Effector memory CD8-positive, alpha-beta T cell (primary cell): Measurements from ENCODE around the gene SH3GL3.

ENCODE experiments used
- ATAC-seq: fragments of 150-1000 bp; cut with Tn5 transposase; replicated peaks from 2 replicates; pipeline ENCODE4 v1.10.0; 2021; ENCODE audit warnings: mild to moderate bottlenecking, moderate library complexity
- DNase-seq, 3 experiments: peaks; one replicate each; pipeline ENCODE4 v3.0.0; 2021
- H3K27ac Mint-ChIP-seq, 2 donors: one replicate each; pipeline ENCODE4 v1.8.0; 2022; ENCODE audit warnings: mild to moderate bottlenecking in 2 of 2, mixed read lengths in 2 of 2, moderate library complexity in 2 of 2
- H3K27me3 Mint-ChIP-seq, 2 donors: one replicate each; pipeline ENCODE4 v1.8.0; 2022; ENCODE audit warnings: mixed read lengths in 2 of 2
- H3K36me3 Mint-ChIP-seq: one replicate; pipeline ENCODE4 v1.8.0; 2022; ENCODE audit warnings: mild to moderate bottlenecking, moderate library complexity, mixed read lengths; ENCODE audit not compliant: insufficient read depth
- H3K4me1 Mint-ChIP-seq, 2 donors: one replicate each; pipeline ENCODE4 v1.8.0; 2022; ENCODE audit warnings: low read depth in 2 of 2, mixed read lengths in 2 of 2
- H3K4me3 Mint-ChIP-seq, 2 donors: one replicate each; pipeline ENCODE4 v1.8.0; 2022; ENCODE audit warnings: mild to moderate bottlenecking in 2 of 2, mixed read lengths in 2 of 2, moderate library complexity in 2 of 2
- H3K9me3 Mint-ChIP-seq, 2 donors: one replicate each; pipeline ENCODE4 v1.8.0; 2022; ENCODE audit warnings: mixed read lengths in 2 of 2

The SH3GL3 gene

GRCh38 chr15:83474578-83474977, 27.4 kb downstream of the SH3GL3 start:
- DNase-seq: no peak
- peaks cover 2 to 7% of the 10 kb centered on the region in 2 donors for H3K9me3 Mint-ChIP-seq
- H3K4me1 Mint-ChIP-seq: no peaks in the 10 kb centered on the region
- H3K4me3 Mint-ChIP-seq: no peak overlapping the region
- H3K27ac Mint-ChIP-seq: no peak overlapping the region
- H3K27me3 Mint-ChIP-seq: peaks cover 0 to 14% of the 10 kb centered on the region in 2 donors
- ATAC-seq: no peak
- H3K36me3 Mint-ChIP-seq: no peaks in the 10 kb centered on the region

- no peak for ATAC-seq
- Mint-ChIP-seq H3K27me3 (peaks cover 0 to 14% of the 10 kb centered on the region in 2 donors), H3K4me3 (no peak overlapping the region), H3K27ac (no peak overlapping the region), H3K36me3 (no peaks in the 10 kb centered on the region), H3K9me3 (peaks cover 2 to 7% of the 10 kb centered on the region in 2 donors), H3K4me1 (no peaks in the 10 kb centered on the region)
- DNase-seq: no peak
These were observed 28.4 kb downstream of the SH3GL3 start for GRCh38 chr15:83475551-83475950.

GRCh38 chr15:83476066-83476465, 28.9 kb downstream of the SH3GL3 start:
- no peak for DNase-seq
- H3K36me3 Mint-ChIP-seq: no peaks in the 10 kb centered on the region

GRCh38 chr15:83476708-83477107, 29.6 kb downstream of the SH3GL3 start:
- peaks cover 2 to 7% of the 10 kb centered on the region in 2 donors for H3K9me3 Mint-ChIP-seq
- H3K36me3 Mint-ChIP-seq: no peaks in the 10 kb centered on the region

More at GRCh38 chr15:83476066-83476465, 28.9 kb downstream of the SH3GL3 start:
- H3K4me1 Mint-ChIP-seq: no peaks in the 10 kb centered on the region
- H3K4me3 Mint-ChIP-seq: no peak overlapping the region
- H3K27ac Mint-ChIP-seq: no peak overlapping the region
- H3K27me3 Mint-ChIP-seq: peaks cover 0 to 14% of the 10 kb centered on the region in 2 donors
- ATAC-seq: no peak
- H3K9me3 Mint-ChIP-seq: peaks cover 2 to 7% of the 10 kb centered on the region in 2 donors

GRCh38 chr15:83477172-83477807, 30.1 kb downstream of the SH3GL3 start:
- no peaks in the 10 kb centered on the region for H3K4me1 Mint-ChIP-seq
- DNase-seq: no peak
- no peak for ATAC-seq
- H3K27me3 Mint-ChIP-seq: peaks cover 0 to 10% of the 10 kb centered on the region in 2 donors
- no peak overlapping the region for H3K27ac Mint-ChIP-seq
- no peaks in the 10 kb centered on the region for H3K36me3 Mint-ChIP-seq
- peaks cover under 1 to 3% of the 10 kb centered on the region in 2 donors for H3K9me3 Mint-ChIP-seq
- no peak overlapping the region for H3K4me3 Mint-ChIP-seq

More at GRCh38 chr15:83476708-83477107, 29.6 kb downstream of the SH3GL3 start:
- DNase-seq (no peak), ATAC-seq (no peak)
- H3K27me3 Mint-ChIP-seq: peaks cover 0 to 14% of the 10 kb centered on the region in 2 donors
- no peak overlapping the region for H3K27ac Mint-ChIP-seq
- no peaks in the 10 kb centered on the region for H3K4me1 Mint-ChIP-seq
- no peak overlapping the region for H3K4me3 Mint-ChIP-seq

GRCh38 chr15:83477808-83478537, 30.8 kb downstream of the SH3GL3 start:
- no peak for ATAC-seq
- H3K27ac Mint-ChIP-seq: no peak overlapping the region
- DNase-seq: no peak
- no peaks in the 10 kb centered on the region for H3K4me1 Mint-ChIP-seq
- H3K27me3 Mint-ChIP-seq: peaks cover 0 to 5% of the 10 kb centered on the region in 2 donors
- no peak overlapping the region for H3K4me3 Mint-ChIP-seq
- H3K36me3 Mint-ChIP-seq: no peaks in the 10 kb centered on the region
- peaks cover 0 to 1% of the 10 kb centered on the region in 2 donors for H3K9me3 Mint-ChIP-seq

- Mint-ChIP-seq H3K9me3 (peaks cover 6 to 9% of the 10 kb centered on the region in 2 donors), H3K36me3 (peaks cover 2% of the 10 kb centered on the region), H3K27ac (no peak overlapping the region), H3K4me1 (no peaks in the 10 kb centered on the region), H3K27me3 (no peaks in the 10 kb centered on the region), H3K4me3 (no peak overlapping the region)
- no peak for ATAC-seq
- no peak for DNase-seq
These were observed 36.5 kb downstream of the SH3GL3 start for GRCh38 chr15:83483612-83484011.

GRCh38 chr15:83484636-83485035, 37.5 kb downstream of the SH3GL3 start:
- Mint-ChIP-seq H3K36me3 (peaks cover 5% of the 10 kb centered on the region), H3K4me1 (no peaks in the 10 kb centered on the region), H3K27ac (no peak overlapping the region), H3K9me3 (peaks cover 6 to 9% of the 10 kb centered on the region in 2 donors), H3K4me3 (no peak overlapping the region), H3K27me3 (peaks cover 0 to 8% of the 10 kb centered on the region in 2 donors)
- DNase-seq (no peak), ATAC-seq (no peak)

- no peak for ATAC-seq
- no peak overlapping the region for H3K27ac Mint-ChIP-seq
- no peaks in the 10 kb centered on the region for H3K4me1 Mint-ChIP-seq
- peaks cover 6 to 9% of the 10 kb centered on the region in 2 donors for H3K9me3 Mint-ChIP-seq
- H3K4me3 Mint-ChIP-seq: no peak overlapping the region
- peaks cover 5% of the 10 kb centered on the region for H3K36me3 Mint-ChIP-seq
- peaks cover 9 to 22% of the 10 kb centered on the region in 2 donors for H3K27me3 Mint-ChIP-seq
- no peak for DNase-seq
These were observed 39.2 kb downstream of the SH3GL3 start for GRCh38 chr15:83486363-83486762.

- Mint-ChIP-seq H3K9me3 (peaks cover 6 to 9% of the 10 kb centered on the region in 2 donors), H3K36me3 (peaks cover 5% of the 10 kb centered on the region), H3K27ac (no peak overlapping the region), H3K4me1 (no peaks in the 10 kb centered on the region), H3K4me3 (no peak overlapping the region), H3K27me3 (peaks cover 12 to 23% of the 10 kb centered on the region in 2 donors)
- DNase-seq: no peak
- ATAC-seq: no peak
These were observed 40.4 kb downstream of the SH3GL3 start for GRCh38 chr15:83487519-83487918.

- Mint-ChIP-seq H3K27ac (no peak overlapping the region), H3K4me1 (no peaks in the 10 kb centered on the region), H3K27me3 (peaks cover 12 to 23% of the 10 kb centered on the region in 2 donors), H3K9me3 (peaks cover 3 to 9% of the 10 kb centered on the region in 2 donors), H3K36me3 (peaks cover 5% of the 10 kb centered on the region), H3K4me3 (no peak overlapping the region)
- DNase-seq (no peak), ATAC-seq (no peak)
These were observed 42.5 kb downstream of the SH3GL3 start for GRCh38 chr15:83489690-83490089.

- ATAC-seq: no peak
- H3K27me3 Mint-ChIP-seq: peaks cover 12 to 23% of the 10 kb centered on the region in 2 donors
- H3K36me3 Mint-ChIP-seq: peaks cover 5% of the 10 kb centered on the region
- no peak for DNase-seq
- H3K4me1 Mint-ChIP-seq: no peaks in the 10 kb centered on the region
- no peak overlapping the region for H3K4me3 Mint-ChIP-seq
- peaks cover 6 to 9% of the 10 kb centered on the region in 2 donors for H3K9me3 Mint-ChIP-seq
- no peak overlapping the region for H3K27ac Mint-ChIP-seq
These were observed 44.3 kb downstream of the SH3GL3 start for GRCh38 chr15:83491486-83491885.

GRCh38 chr15:83496766-83497165, 49.6 kb downstream of the SH3GL3 start:
- H3K4me1 Mint-ChIP-seq: no peaks in the 10 kb centered on the region
- no peak overlapping the region for H3K27ac Mint-ChIP-seq
- DNase-seq (no peak), ATAC-seq (no peak)
- no peaks in the 10 kb centered on the region for H3K27me3 Mint-ChIP-seq
- no peaks in the 10 kb centered on the region for H3K36me3 Mint-ChIP-seq
- H3K4me3 Mint-ChIP-seq: no peak overlapping the region
- peaks cover 5 to 17% of the 10 kb centered on the region in 2 donors for H3K9me3 Mint-ChIP-seq

GRCh38 chr15:83498374-83498773, 51.2 kb downstream of the SH3GL3 start:
- Mint-ChIP-seq H3K4me1 (no peaks in the 10 kb centered on the region), H3K36me3 (no peaks in the 10 kb centered on the region), H3K9me3 (peaks cover 5 to 17% of the 10 kb centered on the region in 2 donors), H3K27ac (no peak overlapping the region), H3K27me3 (no peaks in the 10 kb centered on the region), H3K4me3 (no peak overlapping the region)
- DNase-seq (no peak), ATAC-seq (no peak)
